HS-5 (cell line): Measurements from ENCODE around the gene PFN3.

Source experiments
- DNase-seq: peaks from one replicate; pipeline ENCODE4 v3.0.0-alpha.2; 2012; ENCODE audit warnings: low read depth

Gene PFN3

GRCh38 chr5:177438468-177438867 lies 38.0 kb upstream of the PFN3 start:
- no peak for DNase-seq

GRCh38 chr5:177437623-177438022 lies 37.2 kb upstream of the PFN3 start:
- DNase-seq: no peak

GRCh38 chr5:177435847-177436536 lies 35.5 kb upstream of the PFN3 start:
- no peak for DNase-seq

GRCh38 chr5:177434942-177435738 lies 34.7 kb upstream of the PFN3 start:
- no peak for DNase-seq

GRCh38 chr5:177434437-177434836 lies 34.0 kb upstream of the PFN3 start:
- DNase-seq: no peak

GRCh38 chr5:177433658-177434217 lies 33.3 kb upstream of the PFN3 start:
- DNase-seq: no peak

GRCh38 chr5:177432839-177433657 lies 32.6 kb upstream of the PFN3 start:
- no peak for DNase-seq

- no peak for DNase-seq
Observed at GRCh38 chr5:177432143-177432838, 31.8 kb upstream of the PFN3 start.

- no peak for DNase-seq
Observed at GRCh38 chr5:177431317-177432142, 31.1 kb upstream of the PFN3 start.

GRCh38 chr5:177430972-177431316 lies 30.5 kb upstream of the PFN3 start:
- no peak for DNase-seq

- DNase-seq: no peak
Observed at GRCh38 chr5:177430140-177430951, 29.9 kb upstream of the PFN3 start.

- no peak for DNase-seq
Observed at GRCh38 chr5:177429248-177430040, 29.0 kb upstream of the PFN3 start.

GRCh38 chr5:177428574-177429217 lies 28.2 kb upstream of the PFN3 start:
- no peak for DNase-seq

GRCh38 chr5:177427919-177428573 lies 27.6 kb upstream of the PFN3 start:
- no peak for DNase-seq

GRCh38 chr5:177427211-177427822 lies 26.9 kb upstream of the PFN3 start:
- DNase-seq: no peak

GRCh38 chr5:177426566-177427210 lies 26.2 kb upstream of the PFN3 start, which contains the start of gene GRK6:
Gene GRK6, plus strand, starts transcription at chr5:177426676. Its CDS starts 170 bp downstream, at chr5:177426846.
- no peak for DNase-seq
